ENCODE data around the gene RAP1GAP.
A peak's percentile ranks its signal among the peaks of the same experiment; 100 is the strongest.

Gene RAP1GAP

DNA sequence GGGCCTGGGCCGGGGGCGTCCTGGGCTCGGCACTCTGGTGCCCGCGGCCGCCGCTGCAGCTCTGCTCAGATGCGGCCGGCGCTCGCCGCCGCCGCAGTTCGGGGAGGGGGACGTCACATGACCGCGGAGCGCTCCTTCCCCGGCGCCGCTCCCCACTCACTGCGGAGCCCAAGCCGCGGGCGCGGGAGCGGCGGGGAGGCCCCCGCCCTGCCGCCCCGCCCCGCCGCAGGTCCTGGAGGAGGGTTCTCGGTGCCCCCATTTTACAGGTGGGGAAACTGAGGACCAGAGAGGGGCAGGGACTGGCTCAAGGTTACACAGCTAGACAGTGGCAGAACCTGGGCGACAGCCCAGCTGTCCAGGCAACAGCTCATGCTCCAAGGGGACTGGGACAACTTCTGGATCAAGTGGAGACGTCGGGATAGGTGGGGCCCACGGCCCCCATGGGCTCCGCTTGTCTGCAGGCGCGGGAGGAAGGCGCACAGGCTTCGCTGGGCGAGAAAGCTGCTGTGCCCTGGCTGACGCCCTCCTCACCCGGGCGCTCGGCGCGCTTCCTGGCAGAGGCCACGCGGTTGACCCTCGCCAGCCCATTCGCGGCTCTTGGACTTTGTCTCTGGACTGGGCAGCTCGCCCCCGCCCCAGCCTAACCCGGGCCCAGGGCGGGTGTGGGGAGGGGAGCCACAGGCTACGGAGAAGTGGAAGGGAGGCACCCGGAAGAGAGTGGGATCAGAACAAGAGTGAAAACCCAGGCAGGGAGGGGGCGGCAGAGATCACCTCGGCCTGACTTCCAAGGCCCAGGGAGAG lies at the start of gene RAP1GAP:
Gene RAP1GAP, minus strand, starts transcription at position 100 of the 801 bp plus-strand sequence. CDS start 49,325 bp downstream, outside the sequence.
- peak; percentile 30 for DNase-seq
- peak; percentile 46 for ATAC-seq

DNA sequence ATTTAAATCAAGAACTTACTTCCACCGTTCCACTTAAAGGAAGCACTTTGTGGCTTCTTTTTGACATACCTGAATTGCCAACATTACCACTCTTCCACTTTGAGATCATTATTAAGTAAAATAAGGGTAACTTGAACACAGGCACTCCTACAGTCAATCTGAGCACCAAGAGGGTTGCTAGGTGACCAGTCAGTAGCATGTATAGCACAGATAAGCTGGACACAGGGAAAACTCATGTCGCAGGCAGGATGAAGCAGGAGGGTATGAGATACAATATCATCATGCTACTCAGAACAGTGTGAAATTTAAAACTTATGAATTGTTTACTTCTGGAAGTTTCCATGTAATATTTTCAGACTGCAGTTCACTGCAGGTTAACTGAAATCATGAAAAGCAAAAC lies 47.0 kb upstream of the RAP1GAP start:
- DNase-seq (no peak), ATAC-seq (no peak)

DNA sequence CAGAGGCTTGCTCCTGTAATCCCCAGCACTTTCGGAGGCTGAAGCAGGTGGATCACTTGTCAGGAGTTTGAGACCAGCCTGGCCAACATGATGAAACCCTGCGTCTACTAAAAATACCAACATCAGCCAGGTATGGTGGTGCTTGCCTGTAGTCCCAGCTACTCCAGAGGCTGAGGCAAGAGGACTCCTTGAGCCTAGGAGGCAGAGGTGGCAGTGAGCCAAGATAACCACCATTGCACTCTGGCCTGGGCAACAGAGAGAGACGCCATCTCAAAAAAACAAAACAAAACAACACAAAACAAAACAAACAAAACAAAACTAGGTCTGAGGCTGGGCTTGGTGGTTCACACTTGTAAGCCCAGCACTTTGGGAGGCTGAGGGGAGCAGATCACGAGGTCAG lies 38.7 kb upstream of the RAP1GAP start:
- DNase-seq (no peak), ATAC-seq (no peak)

DNA sequence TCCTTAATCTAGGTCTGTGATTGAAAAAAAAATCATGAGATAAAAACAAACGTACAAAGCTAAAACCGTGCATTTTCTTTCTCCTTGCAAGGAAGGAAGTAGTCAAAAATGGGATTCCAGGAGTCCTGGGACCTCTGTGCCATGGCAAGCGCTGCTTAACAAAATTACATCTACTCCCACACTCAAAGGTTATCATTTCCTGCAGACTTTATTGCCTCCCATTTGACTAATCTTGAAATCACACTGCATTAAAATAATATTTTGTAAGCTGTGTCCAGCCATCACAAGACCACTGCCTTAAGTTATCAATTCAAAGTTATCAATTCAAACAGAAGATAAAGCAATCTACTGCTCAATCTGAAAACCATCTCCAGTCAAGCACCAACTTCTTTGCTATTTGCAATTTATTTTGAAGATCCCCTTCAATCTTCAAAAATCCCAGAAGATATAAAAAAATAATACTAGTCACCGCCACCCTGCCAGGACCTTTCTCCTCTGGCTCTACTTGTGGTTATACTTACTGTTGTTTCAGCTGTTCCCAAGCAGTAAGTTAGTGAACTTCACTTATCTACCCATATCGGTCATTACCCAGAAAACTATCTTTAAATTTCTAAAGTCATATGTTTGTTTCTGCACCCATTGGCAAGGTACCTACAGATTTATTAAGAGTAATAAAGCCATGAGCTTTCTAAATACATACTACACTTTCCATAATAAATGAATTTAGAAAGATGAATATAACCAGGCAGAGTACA lies 38.1 kb upstream of the RAP1GAP start:
- ATAC-seq (no peak), DNase-seq (no peak)

DNA sequence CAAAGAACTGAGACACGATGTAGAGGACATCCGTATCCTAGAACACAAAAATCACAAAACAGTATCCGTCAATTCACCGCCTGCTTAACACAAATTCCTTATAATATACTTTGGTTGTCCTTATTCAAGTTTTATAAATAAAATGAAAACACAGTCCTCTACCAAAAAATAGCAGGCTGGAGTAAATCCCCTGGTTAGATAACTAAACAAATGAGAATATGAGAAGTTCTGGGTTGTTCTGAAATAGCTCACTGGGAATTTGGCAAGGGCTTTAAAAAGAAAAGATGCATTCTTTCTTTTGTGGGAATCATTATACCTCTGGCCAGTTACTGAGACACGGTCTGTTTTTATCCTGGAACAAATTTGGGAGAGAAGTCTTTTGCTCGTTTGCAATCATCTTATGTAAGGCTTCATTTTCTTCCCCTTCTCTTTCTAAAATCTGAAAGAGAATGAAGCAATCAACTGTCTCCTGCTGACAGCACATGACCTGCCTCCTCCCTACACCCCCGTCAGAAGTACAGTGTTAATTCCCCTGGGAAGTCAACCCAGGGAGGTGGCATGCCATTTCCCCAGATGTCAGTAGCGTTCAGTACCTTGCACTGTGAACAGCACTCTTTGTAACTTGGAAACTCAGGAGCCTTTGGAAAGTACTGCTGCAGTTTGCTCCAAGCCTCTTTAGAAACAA lies 37.1 kb upstream of the RAP1GAP start:
- no peak for ATAC-seq

DNA sequence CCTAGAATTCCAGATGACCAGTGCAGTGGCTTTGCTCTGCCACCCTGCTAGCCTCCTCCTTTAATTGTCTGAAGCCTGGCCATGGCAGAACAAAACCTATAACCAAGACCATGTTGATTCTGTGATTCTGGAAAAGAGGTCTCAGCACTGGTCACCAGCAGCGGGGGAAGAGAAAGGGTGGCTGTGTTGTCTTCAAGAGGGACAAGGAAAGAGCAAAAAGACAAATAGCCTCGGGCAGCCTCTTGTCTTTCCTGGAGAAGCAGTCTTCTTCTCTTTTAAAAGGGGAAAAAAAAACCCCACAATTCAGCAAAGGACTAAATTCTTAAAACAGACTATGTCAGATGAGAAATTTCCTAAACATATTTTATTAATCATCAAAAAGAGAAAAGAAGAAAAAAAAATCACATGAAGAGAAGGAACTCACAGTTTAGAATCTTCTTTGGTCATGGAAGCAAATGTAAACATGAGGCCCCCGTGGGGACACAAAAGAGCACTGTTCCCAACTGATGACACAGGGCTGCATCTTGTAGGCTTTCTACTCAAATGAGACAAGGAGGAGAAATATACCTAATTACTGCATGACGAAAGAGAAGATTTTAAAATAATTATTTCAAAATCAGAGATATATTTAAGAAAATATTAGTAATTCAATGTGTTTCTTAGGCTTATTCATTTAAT lies 36.3 kb upstream of the RAP1GAP start:
- ATAC-seq (no peak), DNase-seq (no peak)

More for the DNA sequence above, 37.1 kb upstream of the RAP1GAP start:
- DNase-seq: no peak

DNA sequence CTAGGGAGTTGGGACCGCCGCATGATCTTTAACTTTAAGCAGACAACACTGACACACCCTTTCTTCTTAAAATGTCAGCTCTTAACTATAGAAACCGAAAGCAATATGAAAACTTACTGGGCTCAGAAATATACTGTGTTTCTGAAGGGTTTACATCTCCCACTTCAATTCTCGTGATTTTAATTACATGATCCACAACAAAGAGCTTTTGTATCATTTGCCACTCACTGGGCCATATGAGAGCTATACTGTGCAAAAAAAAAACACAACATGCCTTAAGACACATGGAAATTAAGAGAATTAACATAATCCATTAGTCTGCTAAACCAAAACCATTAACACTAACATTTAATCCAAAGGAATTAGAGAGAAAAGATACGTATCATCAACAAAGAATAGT lies 35.0 kb upstream of the RAP1GAP start:
- no peak for ATAC-seq
- DNase-seq: no peak

DNA sequence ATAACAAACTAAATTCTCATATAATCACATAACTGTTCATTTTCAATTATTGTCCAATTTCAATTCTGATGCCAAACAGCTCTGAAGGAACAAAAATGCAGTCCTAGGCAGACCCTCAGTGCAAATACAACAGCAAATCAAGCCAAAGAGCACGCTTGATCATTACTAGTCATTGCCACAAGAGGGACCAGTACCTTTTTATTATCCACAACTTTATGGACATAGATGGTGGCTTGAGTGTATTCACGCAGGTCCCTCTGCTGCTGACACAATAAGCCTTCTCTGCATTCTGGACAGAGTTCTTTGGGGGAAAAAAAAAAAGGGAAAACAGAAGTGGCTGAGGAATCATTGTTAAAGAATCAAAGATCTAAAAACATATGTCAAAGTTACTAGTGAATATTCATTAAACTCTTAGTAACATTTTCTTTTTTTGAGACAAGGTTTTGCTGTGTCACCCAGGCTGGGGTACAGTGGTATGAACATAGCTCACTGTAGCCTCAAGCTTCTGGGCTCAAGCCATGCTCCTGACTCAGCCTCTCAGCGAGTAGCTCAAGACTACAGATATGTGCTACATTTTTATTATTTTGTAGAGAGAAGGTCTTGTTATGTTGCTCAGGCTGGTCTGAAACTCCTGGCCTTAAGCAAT lies 34.3 kb upstream of the RAP1GAP start:
- DNase-seq: no peak
- ATAC-seq: no peak

DNA sequence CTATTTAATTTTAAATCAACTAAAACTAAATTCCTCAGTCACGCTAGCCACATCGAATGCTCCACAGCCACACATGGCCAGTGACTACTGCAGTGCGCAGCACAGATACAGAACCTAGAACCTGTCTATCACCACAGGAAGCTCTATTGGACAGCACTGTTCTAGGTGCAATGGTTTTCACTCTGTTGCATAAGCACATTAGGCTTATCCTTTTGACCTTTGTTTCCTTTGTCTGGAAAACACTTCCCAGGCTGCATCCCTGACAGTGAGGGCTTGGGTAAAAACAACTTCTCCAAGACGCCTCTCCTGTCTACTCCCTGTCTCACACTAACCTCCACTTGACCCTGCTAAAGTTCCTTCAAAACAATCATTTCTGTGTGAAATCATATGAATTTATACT lies 33.6 kb upstream of the RAP1GAP start:
- ATAC-seq: no peak
- no peak for DNase-seq

DNA sequence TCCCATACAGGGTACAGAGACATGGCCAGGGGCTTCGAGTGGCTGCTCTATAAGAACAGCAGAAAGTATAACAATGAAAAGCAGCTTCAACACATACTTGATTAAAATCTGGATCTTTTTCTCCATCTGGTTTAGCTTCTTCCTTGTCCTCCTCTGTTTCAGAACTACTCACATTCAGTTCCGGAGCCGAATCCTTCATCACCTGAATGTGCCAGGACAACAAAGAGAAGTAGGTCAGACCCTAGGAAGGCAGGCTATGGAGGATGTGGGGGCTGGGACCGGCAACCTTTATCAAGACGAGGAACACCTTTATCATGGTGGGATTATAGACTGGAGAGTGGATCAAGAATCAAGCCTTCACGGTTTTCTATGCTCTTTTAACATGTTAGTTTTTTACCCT lies 32.2 kb upstream of the RAP1GAP start:
- ATAC-seq (no peak), DNase-seq (no peak)

DNA sequence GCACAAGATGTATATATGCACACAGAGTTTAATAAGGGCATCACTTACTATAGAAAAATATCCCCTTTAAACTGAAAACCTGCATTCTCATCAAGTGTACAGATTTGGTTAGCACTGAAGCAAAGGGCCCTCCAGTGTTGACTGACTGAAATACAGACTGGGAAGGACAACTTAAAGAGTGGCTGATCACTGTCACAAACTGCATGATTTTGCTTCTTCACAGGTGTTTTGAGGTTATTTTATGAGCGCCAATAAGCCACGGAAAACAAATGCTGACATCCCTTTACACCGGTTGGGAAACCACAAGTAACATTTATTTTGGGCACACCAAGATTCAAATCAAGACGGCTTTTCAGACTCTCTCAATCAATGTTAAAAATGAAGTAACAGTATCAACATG lies 30.9 kb upstream of the RAP1GAP start:
- DNase-seq: no peak
- ATAC-seq: no peak

DNA sequence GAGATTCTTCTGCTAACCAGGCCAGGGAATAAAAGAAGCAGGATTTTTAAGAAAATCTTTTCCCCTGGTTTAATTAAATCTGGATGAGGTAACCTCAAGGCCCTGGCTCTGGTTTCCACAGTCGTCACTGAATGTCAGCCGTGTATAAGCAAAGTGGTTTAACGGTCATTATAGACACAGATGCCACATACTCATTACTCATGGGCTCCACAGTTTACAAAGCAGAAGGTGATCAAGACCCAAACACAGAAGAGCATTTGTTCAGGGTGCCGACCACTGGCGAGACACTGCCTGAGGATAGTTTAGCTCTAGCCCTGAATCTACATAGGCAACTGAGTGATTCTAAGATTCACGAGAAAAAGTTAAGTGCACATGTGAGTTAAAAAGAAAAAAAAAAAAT lies 27.8 kb upstream of the RAP1GAP start:
- DNase-seq (no peak), ATAC-seq (no peak)

DNA sequence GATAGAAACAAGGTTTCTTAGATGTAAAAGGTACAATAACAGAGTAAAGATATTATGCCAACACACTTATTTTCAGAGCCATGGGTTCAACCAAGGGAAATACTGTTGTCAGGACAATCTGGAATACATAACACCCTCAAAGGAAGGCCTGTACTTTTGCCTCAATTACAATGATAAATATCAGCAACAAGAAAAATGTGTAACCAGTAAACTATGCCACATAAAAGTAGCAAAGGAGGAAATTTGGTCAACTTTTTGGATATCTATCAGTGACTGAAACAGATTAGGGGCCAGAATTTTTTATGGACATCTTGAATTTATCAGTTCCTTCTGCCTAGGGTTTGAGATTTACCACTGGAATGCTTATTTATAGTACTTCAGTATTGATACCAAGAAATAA lies 24.6 kb upstream of the RAP1GAP start:
- DNase-seq: no peak

DNA sequence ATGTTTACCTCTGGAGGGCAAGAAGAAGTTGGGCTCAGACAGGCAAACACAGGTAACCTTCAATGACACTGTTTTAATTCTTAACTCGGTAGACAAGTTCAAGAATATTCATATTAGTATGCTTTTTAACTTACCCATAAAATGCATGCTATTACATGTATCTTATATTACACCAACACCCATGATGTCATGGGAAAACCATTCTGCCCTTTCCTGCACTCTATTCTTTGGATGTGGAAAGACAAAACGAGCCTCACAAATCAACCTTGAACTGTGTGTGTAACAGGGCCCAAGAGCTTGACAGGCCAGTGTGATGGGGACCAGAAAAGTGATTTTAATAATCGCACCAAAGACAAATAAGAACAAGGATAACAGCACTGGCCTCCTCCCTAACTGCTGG lies 22.6 kb upstream of the RAP1GAP start:
- ATAC-seq (no peak), DNase-seq (no peak)

More for the DNA sequence above, 24.6 kb upstream of the RAP1GAP start:
- no peak for ATAC-seq

DNA sequence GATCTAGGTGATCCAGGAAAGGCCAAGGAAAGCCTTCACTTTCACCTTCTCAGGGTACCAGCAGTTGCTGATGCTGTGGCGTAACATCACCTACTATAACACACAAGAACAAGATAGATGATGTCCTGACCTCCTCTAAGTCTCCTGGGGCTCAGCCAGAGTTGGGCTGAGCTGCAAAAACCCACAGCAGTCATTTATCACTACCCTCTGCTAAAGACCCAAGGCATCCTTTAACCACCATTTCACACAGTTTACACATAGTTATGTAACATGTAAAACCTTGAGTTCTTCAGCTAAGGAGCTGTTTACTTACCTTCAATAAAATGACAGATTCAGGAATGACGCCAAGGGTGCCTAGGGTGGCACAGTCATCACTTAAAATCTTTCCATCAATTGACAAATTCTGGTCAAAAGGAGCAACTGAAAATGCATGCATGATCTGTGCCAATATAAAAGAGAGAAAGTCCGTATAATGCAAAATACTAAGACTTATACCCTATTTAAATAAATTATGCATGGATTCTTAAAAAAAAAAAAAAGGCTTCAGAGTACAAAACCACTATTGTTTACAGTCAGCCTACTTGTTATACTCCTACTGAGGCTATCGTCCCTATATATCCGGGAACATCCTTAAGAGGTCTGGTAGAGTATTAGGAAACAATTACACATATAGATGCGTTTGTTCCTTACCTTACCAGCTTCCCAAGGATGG lies 20.7 kb upstream of the RAP1GAP start:
- DNase-seq (no peak), ATAC-seq (no peak)

DNA sequence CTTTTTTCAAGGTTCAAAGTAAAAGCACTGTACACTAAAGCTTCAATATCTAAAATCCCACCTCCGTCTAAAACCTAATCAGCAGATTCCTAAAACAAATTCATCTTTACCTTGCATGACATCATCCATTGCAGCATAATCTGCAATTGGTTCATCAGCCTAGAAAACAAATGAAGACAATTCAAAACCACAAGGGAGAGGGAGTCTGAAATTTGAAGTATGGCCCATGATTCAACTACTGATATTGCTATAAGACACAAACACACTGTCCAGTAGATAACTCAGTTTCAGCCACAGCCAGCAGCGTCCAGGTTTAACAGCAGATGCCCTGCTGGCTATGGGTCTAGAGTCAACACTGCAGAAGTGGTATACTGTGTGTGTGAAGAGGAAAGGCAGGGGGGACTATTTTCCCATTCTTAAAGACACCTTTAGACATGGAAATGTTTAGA lies 17.9 kb upstream of the RAP1GAP start:
- ATAC-seq: no peak
- DNase-seq: no peak

DNA sequence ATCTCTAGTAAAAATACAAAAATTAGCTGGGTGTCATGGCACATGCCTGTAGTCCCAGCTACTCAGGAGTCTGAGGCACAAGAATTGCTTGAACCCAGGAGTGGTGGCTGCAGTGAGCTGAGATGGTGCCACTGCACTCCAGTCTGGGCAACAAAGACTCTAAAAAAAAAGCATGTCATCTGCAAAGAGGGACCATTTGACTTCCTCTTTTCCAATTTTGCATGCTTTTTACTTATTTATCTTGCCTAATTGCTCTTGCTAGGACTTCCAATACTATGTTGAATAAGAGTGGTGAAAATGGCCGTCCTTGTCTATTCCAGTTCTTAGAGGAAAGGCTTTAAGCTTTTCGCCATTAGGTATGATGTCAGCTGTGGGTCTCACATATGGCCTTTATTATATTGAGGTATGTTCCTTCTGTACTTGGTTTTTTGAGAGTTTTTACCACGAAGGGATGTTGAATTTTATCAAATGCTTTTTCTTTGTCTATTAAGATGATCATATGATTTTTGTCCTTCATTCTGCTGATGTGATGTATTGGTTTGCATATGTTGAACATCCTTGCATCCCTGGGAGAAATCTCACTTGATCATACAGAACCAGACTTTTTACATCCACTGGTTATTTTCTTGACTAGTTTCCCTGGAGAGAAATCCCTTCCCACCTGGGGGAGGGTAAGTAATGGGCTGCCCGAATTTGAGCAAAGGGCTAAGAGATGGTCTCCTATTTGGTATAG lies 17.0 kb upstream of the RAP1GAP start:
- ATAC-seq (no peak), DNase-seq (no peak)

DNA sequence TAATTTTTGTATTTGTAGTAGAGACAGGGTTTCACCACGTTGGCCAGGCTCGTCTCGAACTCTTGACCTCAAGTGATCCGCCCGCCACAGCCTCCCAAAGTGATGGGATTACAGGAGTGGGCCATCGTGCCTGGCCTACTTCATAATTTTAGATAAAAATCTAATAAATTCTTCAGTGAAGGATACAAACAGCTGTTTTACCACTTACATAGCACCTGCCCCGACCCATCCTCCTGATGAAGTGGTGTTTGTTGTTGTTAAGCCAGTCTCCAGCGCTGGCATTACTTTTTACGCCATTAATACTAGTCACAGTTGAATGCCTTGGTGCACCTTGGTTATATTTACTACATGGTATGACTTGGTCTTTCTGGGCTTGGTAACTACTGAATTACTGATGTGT lies 12.3 kb upstream of the RAP1GAP start:
- DNase-seq (no peak), ATAC-seq (no peak)

DNA sequence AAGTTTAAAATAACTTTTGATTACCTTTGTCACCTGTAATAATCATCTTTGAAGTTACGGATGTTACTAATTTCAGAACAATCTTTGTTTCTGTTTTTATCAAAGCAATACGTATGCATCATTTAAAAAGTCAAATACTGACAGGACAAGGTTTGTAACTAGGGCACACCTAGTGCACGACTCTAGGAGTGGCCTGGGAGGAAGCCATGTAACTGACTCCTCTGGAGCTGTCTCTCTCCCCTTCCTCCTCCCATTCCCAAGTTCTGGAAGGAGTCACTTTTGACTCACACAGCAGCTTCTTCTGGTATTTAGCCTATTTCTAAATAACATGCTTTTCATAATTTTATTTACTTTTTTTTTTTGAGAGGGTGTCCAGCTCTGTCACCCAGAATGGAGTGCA lies 11.8 kb upstream of the RAP1GAP start:
- ATAC-seq: no peak
- DNase-seq: no peak

DNA sequence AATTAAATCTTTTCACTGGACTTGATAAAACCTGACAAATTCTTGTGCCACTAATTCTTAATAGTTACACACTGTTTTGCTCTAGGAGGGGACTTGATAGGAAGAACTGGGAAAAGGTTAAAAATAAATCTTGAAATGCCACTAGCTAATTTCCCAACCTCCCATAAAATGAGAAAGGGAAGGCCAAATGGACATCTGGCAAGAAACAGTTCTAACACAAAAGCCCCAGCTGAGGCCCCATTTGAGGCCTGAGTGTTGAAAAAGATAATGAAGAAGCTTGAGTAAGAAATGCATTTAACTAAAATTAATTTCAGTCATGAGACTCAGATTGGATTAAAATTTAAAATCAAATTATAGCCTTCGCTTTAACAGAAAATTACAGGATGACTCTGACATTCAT lies 11.2 kb upstream of the RAP1GAP start:
- ATAC-seq: no peak

DNA sequence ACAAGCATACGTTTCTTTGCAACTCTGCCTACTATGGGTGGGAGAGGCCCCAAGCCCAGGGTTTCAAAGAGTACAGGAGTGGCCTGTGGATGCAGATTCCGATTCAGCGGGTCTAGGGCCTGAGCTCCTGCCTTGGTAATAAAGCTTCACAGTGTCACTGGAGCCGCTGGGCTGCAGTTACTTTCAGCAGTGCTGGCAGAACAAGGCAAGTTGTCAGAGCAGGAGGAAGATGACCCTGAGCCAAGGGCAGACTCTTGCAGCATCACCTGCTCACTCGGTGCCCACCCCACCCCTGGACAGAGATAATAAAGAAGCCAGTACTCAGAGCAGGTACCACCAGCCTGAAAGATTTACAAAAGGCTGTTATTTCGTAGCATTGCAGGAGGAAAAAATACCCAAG lies 8.0 kb upstream of the RAP1GAP start:
- no peak for DNase-seq
- ATAC-seq: no peak

More for the DNA sequence above, 11.2 kb upstream of the RAP1GAP start:
- no peak for DNase-seq
